GM21515 (cell line): Measurements from ENCODE around the gene IL21R.

Source experiments
- ATAC-seq: cut with Tn5 transposase; IDR thresholded peaks from one replicate; pipeline ENCODE4 v1.9.1; 2021; ENCODE audit not compliant: unreplicated experiment

The IL21R gene

GRCh38 chr16:27483624-27484023 is 81.7 kb downstream of the IL21R start:
- ATAC-seq, result no peak

- ATAC-seq, result no peak
These were observed 83.2 kb downstream of the IL21R start for GRCh38 chr16:27485126-27485525.

GRCh38 chr16:27485811-27486210 is 83.8 kb downstream of the IL21R start:
- ATAC-seq, result no peak

- ATAC-seq, result no peak
These were observed 84.4 kb downstream of the IL21R start for GRCh38 chr16:27486344-27486743.

GRCh38 chr16:27486760-27487159 is 84.8 kb downstream of the IL21R start:
- no peak for ATAC-seq

GRCh38 chr16:27489421-27489820 is 87.4 kb downstream of the IL21R start:
- no peak for ATAC-seq

- ATAC-seq, result no peak
These were observed 87.9 kb downstream of the IL21R start for GRCh38 chr16:27489906-27490305.

GRCh38 chr16:27491894-27492587 is 90.1 kb downstream of the IL21R start:
- ATAC-seq, result no peak

GRCh38 chr16:27492588-27492979 is 90.6 kb downstream of the IL21R start:
- no peak for ATAC-seq

GRCh38 chr16:27495191-27495590 is 93.2 kb downstream of the IL21R start:
- no peak for ATAC-seq

- ATAC-seq, result no peak
These were observed 96.3 kb downstream of the IL21R start for GRCh38 chr16:27498031-27498825.

GRCh38 chr16:27498916-27499658 is 97.1 kb downstream of the IL21R start:
- ATAC-seq, result no peak

GRCh38 chr16:27499659-27500055 is 97.7 kb downstream of the IL21R start:
- no peak for ATAC-seq

- ATAC-seq, result no peak
These were observed 98.8 kb downstream of the IL21R start for GRCh38 chr16:27500801-27501200.
